HepG2 (cell line): ENCODE measurements around the gene HBEGF. TPM values are rescaled to one million over a fixed set of nuclear protein-coding genes. Genes with fewer than 3 reads are reported as not detected.

ENCODE experiments used
- ARNTL ChIP-seq: sonication (generic); formaldehyde crosslinking; IDR thresholded peaks from 2 replicates; pipeline ENCODE4 v1.4.0; 2020; ENCODE audit warnings: mild to moderate bottlenecking, missing genetic modification reagents
- BRD4 ChIP-seq: sonication (generic); formaldehyde crosslinking; IDR thresholded peaks from 2 replicates; pipeline ENCODE4 v1.4.0; 2020; ENCODE audit warnings: missing genetic modification reagents
- GABPB1 ChIP-seq: IDR thresholded peaks from 2 replicates; pipeline ENCODE4 v1.6.1; 2016; ENCODE audit warnings: mild to moderate bottlenecking, missing genetic modification reagents, moderate library complexity, missing compliant biosample characterization
- HOXA3 ChIP-seq: sonication (generic); formaldehyde crosslinking; IDR thresholded peaks from 2 replicates; pipeline ENCODE4 v1.5.0; 2020; ENCODE audit warnings: missing genetic modification reagents
- MAZ ChIP-seq, 2 experiments: sonication (generic) in 1 of 2; formaldehyde crosslinking in 1 of 2; IDR thresholded peaks; 2 replicates each; pipeline versions ENCODE4 v1.5.0 to v1.6.1; 2012 to 2020; ENCODE audit warnings: low read depth in 2 of 2, mild to moderate bottlenecking in 2 of 2, borderline replicate concordance in 1 of 2, improper control_type of control experiment in 1 of 2, low read length in 1 of 2, missing genetic modification reagents in 1 of 2, moderate library complexity in 1 of 2
- RARA ChIP-seq: IDR thresholded peaks from 2 replicates; pipeline ENCODE4 v1.6.1; 2016; ENCODE audit warnings: missing genetic modification reagents, missing compliant biosample characterization
- REXO4 ChIP-seq: sonication (generic); formaldehyde crosslinking; IDR thresholded peaks from 2 replicates; pipeline ENCODE4 v1.8.0; 2022; ENCODE audit warnings: missing genetic modification reagents, mild to moderate bottlenecking, borderline replicate concordance
- ZNF234 ChIP-seq: sonication (generic); formaldehyde crosslinking; conservative IDR thresholded peaks from 2 replicates; pipeline ENCODE4 v1.5.1; 2020; ENCODE audit warnings: mild to moderate bottlenecking, missing genetic modification reagents
- ZNF343 ChIP-seq: sonication (generic); formaldehyde crosslinking; IDR thresholded peaks from 2 replicates; pipeline ENCODE4 v1.4.0; 2020; ENCODE audit warnings: mild to moderate bottlenecking, missing genetic modification reagents
- ZNF570 ChIP-seq: sonication (generic); formaldehyde crosslinking; IDR thresholded peaks from 2 replicates; pipeline ENCODE4 v1.4.0; 2020; ENCODE audit warnings: mild to moderate bottlenecking, missing genetic modification reagents, borderline replicate concordance
- ZNF770 ChIP-seq: sonication (generic); formaldehyde crosslinking; IDR thresholded peaks from 2 replicates; pipeline ENCODE4 v1.5.0; 2020; ENCODE audit warnings: mild to moderate bottlenecking, missing genetic modification reagents
- ZNF776 ChIP-seq: sonication (generic); formaldehyde crosslinking; IDR thresholded peaks from 2 replicates; pipeline ENCODE4 v1.4.0; 2020; ENCODE audit warnings: mild to moderate bottlenecking, missing genetic modification reagents
- ZNF777 ChIP-seq: sonication (generic); formaldehyde crosslinking; IDR thresholded peaks from 2 replicates; pipeline ENCODE4 v1.4.0; 2020; ENCODE audit warnings: missing genetic modification reagents
- ZNF788 ChIP-seq: sonication (generic); formaldehyde crosslinking; IDR thresholded peaks from 2 replicates; pipeline ENCODE4 v1.5.0; 2020; ENCODE audit warnings: mild to moderate bottlenecking, missing genetic modification reagents, borderline replicate concordance
- polyA plus RNA-seq, 8 experiments: library from polyadenylated mRNA; depleted of rRNA in 3 of 8; stranded (reverse) in 7 of 8; unstranded in 1 of 8; fragments of >200 nt; fragmentation: Illumina TruSeq in 4 of 8; extraction: Trizol in 4 of 8; gene quantifications; 2 replicates each; pipeline versions ENCODE4 v1.2.1 to v1.2.3, GENCODE V29; 2011 to 2016; ENCODE audit warnings: low read depth in 4 of 8, missing spikeins in 1 of 8, mixed read lengths in 1 of 8; ENCODE audit not compliant: insufficient read depth in 1 of 8
- total RNA-seq, 5 experiments: library from RNA; depleted of rRNA; stranded (reverse); fragments of >200 nt; fragmentation: Illumina TruSeq; extraction: Trizol; gene quantifications; 2 replicates each; pipeline ENCODE4 v1.2.3, GENCODE V29; 2016; ENCODE audit warnings: low read depth in 1 of 5
- TF ChIP-seq, protein P1 (sequence below): sonication (generic); formaldehyde crosslinking; IDR thresholded peaks from 2 replicates; pipeline ENCODE4 v1.5.1; 2020; ENCODE audit warnings: mild to moderate bottlenecking, missing genetic modification reagents, borderline replicate concordance
- TF ChIP-seq, protein P2 (sequence below): sonication (generic); formaldehyde crosslinking; IDR thresholded peaks from 2 replicates; pipeline ENCODE4 v1.5.0; 2020; ENCODE audit warnings: missing genetic modification reagents

HBEGF gene
- total and polyA plus RNA-seq, 2 of the 13 experiments (the other 11 are each of a cell fraction or from before 2014, with no cell fraction given), result 1.7 to 5.0 TPM

DNA sequence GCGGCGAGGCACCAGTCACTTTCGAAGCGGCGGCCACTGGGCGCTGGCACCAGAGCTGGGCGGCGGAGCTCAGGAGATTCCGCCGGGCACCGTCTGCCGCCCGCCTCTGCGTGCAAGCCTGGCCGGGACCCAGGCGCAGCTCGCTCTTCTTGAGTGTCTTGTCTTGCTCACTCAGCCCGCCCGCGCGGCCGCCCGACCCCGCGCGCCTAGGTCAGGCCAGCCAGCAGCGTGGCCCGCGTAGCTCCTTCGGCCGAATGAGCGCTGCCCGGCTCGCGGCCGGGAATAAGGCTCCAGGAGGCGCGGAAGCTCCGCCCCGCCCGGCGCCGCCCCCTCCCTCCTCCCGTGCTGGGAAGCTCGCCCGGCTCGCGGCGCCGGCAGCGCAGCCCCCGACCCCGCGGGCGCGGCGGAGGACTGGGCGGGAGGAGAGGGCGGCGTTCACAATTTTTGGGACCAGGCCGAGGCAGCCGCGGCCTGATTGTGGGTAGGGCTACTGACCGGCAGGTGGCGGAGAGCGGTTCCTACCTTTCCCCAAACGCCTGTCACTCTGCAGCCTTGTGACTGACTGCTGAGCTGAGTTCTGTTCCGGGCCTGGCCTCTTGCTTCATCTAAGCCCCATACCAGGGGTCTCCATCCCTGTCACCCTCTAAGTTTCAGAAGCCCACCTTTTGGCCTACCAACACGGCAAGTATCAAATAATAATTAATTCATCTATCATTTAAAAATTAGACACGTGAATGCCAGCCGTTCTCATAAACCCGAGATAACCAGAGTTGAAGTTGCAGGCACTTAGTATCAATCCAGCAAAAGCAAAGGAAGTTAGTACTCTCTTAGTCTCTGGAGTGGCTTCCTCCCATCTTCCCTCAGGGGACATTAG is at the start of gene HBEGF (continued):
- TF ChIP-seq, protein P1, sequence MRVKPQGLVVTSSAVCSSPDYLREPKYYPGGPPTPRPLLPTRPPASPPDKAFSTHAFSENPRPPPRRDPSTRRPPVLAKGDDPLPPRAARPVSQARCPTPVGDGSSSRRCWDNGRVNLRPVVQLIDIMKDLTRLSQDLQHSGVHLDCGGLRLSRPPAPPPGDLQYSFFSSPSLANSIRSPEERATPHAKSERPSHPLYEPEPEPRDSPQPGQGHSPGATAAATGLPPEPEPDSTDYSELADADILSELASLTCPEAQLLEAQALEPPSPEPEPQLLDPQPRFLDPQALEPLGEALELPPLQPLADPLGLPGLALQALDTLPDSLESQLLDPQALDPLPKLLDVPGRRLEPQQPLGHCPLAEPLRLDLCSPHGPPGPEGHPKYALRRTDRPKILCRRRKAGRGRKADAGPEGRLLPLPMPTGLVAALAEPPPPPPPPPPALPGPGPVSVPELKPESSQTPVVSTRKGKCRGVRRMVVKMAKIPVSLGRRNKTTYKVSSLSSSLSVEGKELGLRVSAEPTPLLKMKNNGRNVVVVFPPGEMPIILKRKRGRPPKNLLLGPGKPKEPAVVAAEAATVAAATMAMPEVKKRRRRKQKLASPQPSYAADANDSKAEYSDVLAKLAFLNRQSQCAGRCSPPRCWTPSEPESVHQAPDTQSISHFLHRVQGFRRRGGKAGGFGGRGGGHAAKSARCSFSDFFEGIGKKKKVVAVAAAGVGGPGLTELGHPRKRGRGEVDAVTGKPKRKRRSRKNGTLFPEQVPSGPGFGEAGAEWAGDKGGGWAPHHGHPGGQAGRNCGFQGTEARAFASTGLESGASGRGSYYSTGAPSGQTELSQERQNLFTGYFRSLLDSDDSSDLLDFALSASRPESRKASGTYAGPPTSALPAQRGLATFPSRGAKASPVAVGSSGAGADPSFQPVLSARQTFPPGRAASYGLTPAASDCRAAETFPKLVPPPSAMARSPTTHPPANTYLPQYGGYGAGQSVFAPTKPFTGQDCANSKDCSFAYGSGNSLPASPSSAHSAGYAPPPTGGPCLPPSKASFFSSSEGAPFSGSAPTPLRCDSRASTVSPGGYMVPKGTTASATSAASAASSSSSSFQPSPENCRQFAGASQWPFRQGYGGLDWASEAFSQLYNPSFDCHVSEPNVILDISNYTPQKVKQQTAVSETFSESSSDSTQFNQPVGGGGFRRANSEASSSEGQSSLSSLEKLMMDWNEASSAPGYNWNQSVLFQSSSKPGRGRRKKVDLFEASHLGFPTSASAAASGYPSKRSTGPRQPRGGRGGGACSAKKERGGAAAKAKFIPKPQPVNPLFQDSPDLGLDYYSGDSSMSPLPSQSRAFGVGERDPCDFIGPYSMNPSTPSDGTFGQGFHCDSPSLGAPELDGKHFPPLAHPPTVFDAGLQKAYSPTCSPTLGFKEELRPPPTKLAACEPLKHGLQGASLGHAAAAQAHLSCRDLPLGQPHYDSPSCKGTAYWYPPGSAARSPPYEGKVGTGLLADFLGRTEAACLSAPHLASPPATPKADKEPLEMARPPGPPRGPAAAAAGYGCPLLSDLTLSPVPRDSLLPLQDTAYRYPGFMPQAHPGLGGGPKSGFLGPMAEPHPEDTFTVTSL (CRISPR knock-in tag), result no peak
- TF ChIP-seq ZNF343 (CRISPR knock-in tag), result 0 out of 2 replicates have a peak, but pooled peaks have one; percentile 41
- no peak for TF ChIP-seq ZNF776 (CRISPR knock-in tag)
- TF ChIP-seq ZNF570 (CRISPR knock-in tag), result no peak
- peak; percentile 83; the same call in 1 of the 2 replicates for TF ChIP-seq ZNF777 (CRISPR knock-in tag)
- 0 out of 2 replicates have a peak, but pooled peaks have one; percentile 18 for TF ChIP-seq ZNF788 (CRISPR knock-in tag)
- peak; percentile 26 for TF ChIP-seq HOXA3 (CRISPR knock-in tag)
- 0 out of 2 replicates have a peak, but pooled peaks have one; percentile 37 for TF ChIP-seq ARNTL (CRISPR knock-in tag)
- TF ChIP-seq ZNF770 (CRISPR knock-in tag), result peak; percentile 12; the same call in 1 of the 2 replicates
- no peak for TF ChIP-seq MAZ (IDR thresholded peaks at IDR 0.05; ENCODE audit: borderline replicate concordance, low read depth, low read length)
- TF ChIP-seq MAZ (CRISPR knock-in tag; IDR thresholded peaks at IDR 0.05; ENCODE audit: low read depth), result peak; percentile 47
- TF ChIP-seq, protein P2, sequence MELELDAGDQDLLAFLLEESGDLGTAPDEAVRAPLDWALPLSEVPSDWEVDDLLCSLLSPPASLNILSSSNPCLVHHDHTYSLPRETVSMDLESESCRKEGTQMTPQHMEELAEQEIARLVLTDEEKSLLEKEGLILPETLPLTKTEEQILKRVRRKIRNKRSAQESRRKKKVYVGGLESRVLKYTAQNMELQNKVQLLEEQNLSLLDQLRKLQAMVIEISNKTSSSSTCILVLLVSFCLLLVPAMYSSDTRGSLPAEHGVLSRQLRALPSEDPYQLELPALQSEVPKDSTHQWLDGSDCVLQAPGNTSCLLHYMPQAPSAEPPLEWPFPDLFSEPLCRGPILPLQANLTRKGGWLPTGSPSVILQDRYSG, result peak; percentile 72; the same call in 1 of the 2 replicates
- TF ChIP-seq GABPB1 (CRISPR knock-in tag), result peak; percentile 58; the same call in 1 of the 2 replicates
- TF ChIP-seq BRD4, result 0 out of 2 replicates have a peak, but pooled peaks have one; percentile 26
- no peak for TF ChIP-seq REXO4
- TF ChIP-seq RARA, result no peak
- TF ChIP-seq ZNF234 (CRISPR knock-in tag), result 0 out of 2 replicates have a peak, but pooled peaks have one; percentile 46
